ENCODE results near the gene PRSS33. TPM values are rescaled to one million over a fixed set of nuclear protein-coding genes. Genes with fewer than 3 reads are reported as not detected.

Gene PRSS33
- total RNA-seq, 1 experiment from 2014 or later, result not detected

DNA sequence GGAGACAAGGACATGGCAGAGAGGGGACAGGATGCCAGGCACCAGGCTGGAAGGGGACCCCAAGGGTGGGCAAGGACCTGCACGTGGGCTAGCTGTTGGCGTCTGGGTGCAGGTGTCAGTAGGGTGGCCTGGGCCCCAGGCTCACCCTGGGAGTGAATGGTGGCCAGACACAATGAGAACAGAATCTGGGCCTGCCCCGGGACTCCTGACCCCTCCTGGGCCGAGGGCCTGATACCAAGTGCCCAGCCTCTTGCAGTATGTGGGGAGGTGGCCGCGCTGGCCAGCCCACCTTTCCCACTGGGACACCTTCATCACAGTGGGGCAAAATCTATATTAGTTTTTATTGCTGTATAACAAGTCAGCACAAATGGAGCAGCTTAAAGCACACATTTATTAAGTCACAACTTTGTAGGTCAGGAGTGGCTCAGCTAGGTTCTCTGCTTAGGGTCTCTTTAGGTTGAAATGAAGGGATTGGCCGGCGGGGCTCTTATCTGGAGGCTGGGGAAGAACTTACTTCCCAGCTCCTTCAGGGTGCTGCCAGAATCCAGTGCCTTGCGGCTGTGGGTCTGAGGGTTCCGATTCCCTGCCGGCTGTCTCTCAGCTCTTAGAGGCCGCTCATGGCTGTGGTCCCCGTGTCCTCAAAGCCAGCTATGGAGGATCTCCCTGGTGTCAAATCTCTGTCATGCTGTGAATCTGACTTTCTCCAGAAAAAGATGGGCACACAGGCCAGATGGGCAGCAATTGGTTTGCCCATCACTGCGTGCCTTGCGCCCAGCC, 3.6 kb downstream of the PRSS33 start:
- peaks cover 33% of the 10 kb centered on the region for H3K27me3 ChIP-seq (replicated peaks; ENCODE audit: insufficient read depth, low read depth, low read length, poor library complexity)
- TF ChIP-seq, protein P1, sequence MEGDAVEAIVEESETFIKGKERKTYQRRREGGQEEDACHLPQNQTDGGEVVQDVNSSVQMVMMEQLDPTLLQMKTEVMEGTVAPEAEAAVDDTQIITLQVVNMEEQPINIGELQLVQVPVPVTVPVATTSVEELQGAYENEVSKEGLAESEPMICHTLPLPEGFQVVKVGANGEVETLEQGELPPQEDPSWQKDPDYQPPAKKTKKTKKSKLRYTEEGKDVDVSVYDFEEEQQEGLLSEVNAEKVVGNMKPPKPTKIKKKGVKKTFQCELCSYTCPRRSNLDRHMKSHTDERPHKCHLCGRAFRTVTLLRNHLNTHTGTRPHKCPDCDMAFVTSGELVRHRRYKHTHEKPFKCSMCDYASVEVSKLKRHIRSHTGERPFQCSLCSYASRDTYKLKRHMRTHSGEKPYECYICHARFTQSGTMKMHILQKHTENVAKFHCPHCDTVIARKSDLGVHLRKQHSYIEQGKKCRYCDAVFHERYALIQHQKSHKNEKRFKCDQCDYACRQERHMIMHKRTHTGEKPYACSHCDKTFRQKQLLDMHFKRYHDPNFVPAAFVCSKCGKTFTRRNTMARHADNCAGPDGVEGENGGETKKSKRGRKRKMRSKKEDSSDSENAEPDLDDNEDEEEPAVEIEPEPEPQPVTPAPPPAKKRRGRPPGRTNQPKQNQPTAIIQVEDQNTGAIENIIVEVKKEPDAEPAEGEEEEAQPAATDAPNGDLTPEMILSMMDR (conservative IDR thresholded peaks at IDR 0.05; ENCODE audit: low read depth, low read length), result no peak
- no peak for TF ChIP-seq EZH2 (IDR thresholded peaks at IDR 0.05; ENCODE audit: borderline replicate concordance, low read depth, low read length, poor library complexity, severe bottlenecking)
- no peak overlapping the region for H3K4me3 ChIP-seq (ENCODE audit: low read depth, low read length, poor library complexity, severe bottlenecking)
- no TSS peak for BruUV-seq (replicated peaks)
- CTCF ChIA-PET, result no interaction called here
- intact Hi-C loops (cut with micrococcal nuclease; ENCODE audit: unreplicated experiment), result no loop called here
- POLR2A ChIA-PET (ENCODE audit: low non-redundant PET), result no interaction called here
- no peak for DNase-seq (ENCODE audit: low spot score)
- H3K27ac ChIP-seq (ENCODE audit: low read depth, low read length, poor library complexity, severe bottlenecking), result no peak overlapping the region
- no peaks in the 10 kb centered on the region for H3K9me3 ChIP-seq (ENCODE audit: low read depth, low read length, poor library complexity, severe bottlenecking)
- H3K36me3 ChIP-seq (ENCODE audit: insufficient read depth, low read length, poor library complexity, severe bottlenecking), result no peaks in the 10 kb centered on the region
- no peaks in the 10 kb centered on the region for H3K4me1 ChIP-seq (ENCODE audit: insufficient read depth, low read length, poor library complexity, severe bottlenecking)

DNA sequence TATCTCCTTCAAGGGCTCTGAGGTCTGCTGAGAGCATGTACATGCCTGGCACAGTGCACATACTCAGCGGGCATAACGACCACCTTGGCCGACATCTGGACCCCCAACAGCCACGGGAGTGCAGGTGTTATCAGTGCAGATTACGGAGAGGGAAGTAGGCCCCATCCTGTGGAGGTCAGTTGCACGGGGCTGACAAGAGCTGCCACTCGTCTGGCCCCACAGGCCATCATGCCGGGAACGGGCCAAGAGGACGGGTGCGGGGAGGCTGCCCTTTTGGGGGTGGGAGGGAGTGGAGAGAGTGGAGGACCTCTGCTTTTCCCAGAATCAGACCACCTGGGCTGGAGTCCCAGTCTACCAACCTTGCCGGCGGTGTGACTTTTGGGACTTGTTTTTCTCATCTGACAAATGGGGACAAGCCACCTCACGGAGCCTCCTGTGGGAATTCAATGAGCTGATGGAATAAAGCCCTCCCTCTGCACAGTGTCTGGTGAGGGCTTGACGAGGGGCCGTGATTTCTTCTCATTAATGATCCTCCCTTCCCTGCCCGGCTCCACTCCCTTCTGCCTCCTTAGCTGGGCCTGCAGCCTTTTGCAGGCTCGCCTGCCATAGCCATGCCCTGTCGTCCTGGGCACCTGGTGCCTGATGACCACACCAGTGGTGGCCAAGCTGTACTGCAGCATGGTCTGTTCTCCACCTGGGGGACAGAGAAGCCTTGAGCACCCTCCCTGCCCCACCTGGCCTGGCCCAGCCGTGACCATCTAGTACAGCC, 4.6 kb downstream of the PRSS33 start:
- no TSS peak for BruUV-seq (replicated peaks)
- no peak for TF ChIP-seq EZH2 (IDR thresholded peaks at IDR 0.05; ENCODE audit: borderline replicate concordance, low read depth, low read length, poor library complexity, severe bottlenecking)
- TF ChIP-seq, protein P1 (conservative IDR thresholded peaks at IDR 0.05; ENCODE audit: low read depth, low read length), result no peak
- no peaks in the 10 kb centered on the region for H3K4me1 ChIP-seq (ENCODE audit: insufficient read depth, low read length, poor library complexity, severe bottlenecking)
- intact Hi-C loops (cut with micrococcal nuclease; ENCODE audit: unreplicated experiment), result no loop called here
- H3K36me3 ChIP-seq (ENCODE audit: insufficient read depth, low read length, poor library complexity, severe bottlenecking), result no peaks in the 10 kb centered on the region
- POLR2A ChIA-PET (ENCODE audit: low non-redundant PET), result no interaction called here
- no peak for DNase-seq (ENCODE audit: low spot score)
- H3K27ac ChIP-seq (ENCODE audit: low read depth, low read length, poor library complexity, severe bottlenecking), result no peak overlapping the region
- no peak overlapping the region for H3K4me3 ChIP-seq (ENCODE audit: low read depth, low read length, poor library complexity, severe bottlenecking)
- CTCF ChIA-PET, result no interaction called here
- H3K27me3 ChIP-seq (replicated peaks; ENCODE audit: insufficient read depth, low read depth, low read length, poor library complexity), result peaks cover 26% of the 10 kb centered on the region
- H3K9me3 ChIP-seq (ENCODE audit: low read depth, low read length, poor library complexity, severe bottlenecking), result no peaks in the 10 kb centered on the region

DNA sequence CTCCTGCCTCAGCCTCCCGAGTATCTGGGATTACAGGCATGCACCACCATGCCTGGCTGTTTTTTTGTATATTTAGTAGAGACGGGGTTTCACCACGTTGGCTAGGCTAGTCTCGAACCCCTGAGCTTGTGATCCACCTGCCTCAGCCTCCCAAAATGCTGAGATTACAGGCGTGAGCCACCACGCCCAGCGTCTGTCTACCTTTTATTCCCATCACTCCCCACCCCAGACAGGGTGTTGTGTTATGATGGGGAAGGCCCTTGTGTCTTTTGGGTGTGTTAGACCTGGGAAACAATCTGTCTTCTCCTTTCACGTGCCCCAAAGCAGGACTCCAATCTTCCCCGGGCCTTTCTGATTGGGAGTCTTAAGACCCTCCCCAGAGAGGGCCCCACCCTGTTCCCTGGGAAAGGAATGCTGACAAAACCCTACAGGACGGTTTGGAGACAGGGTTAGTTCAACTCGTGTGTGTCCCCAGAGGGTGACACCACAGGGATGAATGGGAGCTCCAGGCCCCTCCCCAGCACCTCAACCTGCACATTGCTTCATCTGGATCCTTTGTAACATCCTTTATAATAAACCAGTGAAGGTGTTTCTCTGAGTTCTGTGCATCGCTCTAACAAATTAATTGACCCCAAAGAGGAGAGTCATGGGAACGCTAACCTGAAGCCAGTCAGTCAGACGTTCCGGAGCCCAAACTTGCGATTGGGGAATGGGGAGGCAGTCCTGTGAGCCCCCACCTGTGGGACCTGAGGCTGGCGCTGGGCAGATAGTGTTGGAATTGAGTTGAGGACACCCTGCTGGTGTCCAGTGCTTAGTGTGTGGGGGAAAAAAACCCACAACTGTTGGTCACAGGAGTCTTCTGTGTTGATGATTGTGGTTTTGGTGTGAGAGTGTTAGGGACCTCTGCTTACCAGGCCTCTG, 7.1 kb downstream of the PRSS33 start:
- ChIA-PET CTCF (interaction anchor here (0.6 kb wide), 1 partner anchor 28 kb away, joined by 3 read pairs; the partner anchor contains the start of gene SRRM2), POLR2A (ENCODE audit: low non-redundant PET) (no interaction called here)
- TF ChIP-seq EZH2 (IDR thresholded peaks at IDR 0.05; ENCODE audit: borderline replicate concordance, low read depth, low read length, poor library complexity, severe bottlenecking), result no peak
- TF ChIP-seq, protein P1 (conservative IDR thresholded peaks at IDR 0.05; ENCODE audit: low read depth, low read length), result no peak
- no peak overlapping the region for H3K27ac ChIP-seq (ENCODE audit: low read depth, low read length, poor library complexity, severe bottlenecking)
- H3K9me3 ChIP-seq (ENCODE audit: low read depth, low read length, poor library complexity, severe bottlenecking), result no peaks in the 10 kb centered on the region
- peaks cover 2% of the 10 kb centered on the region for H3K4me1 ChIP-seq (ENCODE audit: insufficient read depth, low read length, poor library complexity, severe bottlenecking)
- no peaks in the 10 kb centered on the region for H3K36me3 ChIP-seq (ENCODE audit: insufficient read depth, low read length, poor library complexity, severe bottlenecking)
- intact Hi-C loops (cut with micrococcal nuclease; ENCODE audit: unreplicated experiment), result no loop called here
- BruUV-seq (replicated peaks), result no TSS peak
- no peak overlapping the region for H3K4me3 ChIP-seq (ENCODE audit: low read depth, low read length, poor library complexity, severe bottlenecking)
- peaks cover 7% of the 10 kb centered on the region for H3K27me3 ChIP-seq (replicated peaks; ENCODE audit: insufficient read depth, low read depth, low read length, poor library complexity)
- DNase-seq (ENCODE audit: low spot score), result no peak
